Measurements from ENCODE around the gene GFOD2. TPM values are rescaled to one million over a fixed set of nuclear protein-coding genes. Genes with fewer than 3 reads are reported as not detected.

The GFOD2 gene
- total and polyA plus RNA-seq, 2 experiments from 2014 or later, result 19.3 to 34.3 TPM

DNA sequence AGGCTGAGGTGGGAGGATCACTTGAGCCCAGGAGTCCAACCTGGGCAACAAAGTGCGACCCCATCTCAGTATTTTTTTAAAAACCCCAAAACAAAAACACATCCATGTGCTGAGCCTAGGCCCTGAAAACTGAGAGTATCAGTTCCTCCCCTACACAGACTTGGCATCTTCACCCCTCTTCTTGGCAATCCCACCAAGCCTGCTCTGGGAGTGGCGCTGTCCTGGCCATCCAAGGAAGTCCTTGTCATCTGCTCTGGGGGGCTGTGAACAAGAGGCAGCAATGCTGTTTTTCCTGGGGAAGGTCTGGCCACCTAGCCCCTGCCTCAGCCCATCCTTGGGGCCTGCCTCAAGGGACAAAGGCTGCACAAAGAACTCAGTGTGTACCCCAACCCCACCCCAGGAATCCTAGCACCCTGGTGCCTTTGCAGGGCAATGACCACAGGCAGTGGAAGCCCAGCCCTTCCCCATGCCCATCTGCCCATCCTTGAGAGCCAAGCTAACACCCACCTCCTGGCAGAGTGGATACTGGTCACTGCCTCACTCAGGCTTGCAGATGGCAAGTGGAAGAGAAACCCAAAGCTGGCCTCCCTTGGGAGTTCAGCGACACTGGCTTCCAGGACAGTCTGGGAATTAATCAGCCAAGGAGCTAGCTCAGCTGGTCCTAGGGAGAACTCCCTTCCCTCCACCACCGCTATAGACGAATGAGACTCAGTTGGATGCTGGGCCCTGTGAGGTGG is 14.8 kb upstream of the GFOD2 start:
- Histone ChIP-seq H3K36me3 (ENCODE audit: insufficient read depth) (no peaks in the 10 kb centered on the region), H2AFZ (no peak overlapping the region), H3K27ac (ENCODE audit: low read depth) (no peak overlapping the region), H3K79me2 (replicated peaks; ENCODE audit: insufficient read depth) (no peaks in the 10 kb centered on the region), H3K4me1 (ENCODE audit: insufficient read depth) (no peaks in the 10 kb centered on the region), H3K4me2 (no peak overlapping the region), H3K4me3 (no peak overlapping the region), H3K9me2 (ENCODE audit: insufficient read depth) (no peaks in the 10 kb centered on the region), H4K20me1 (replicated peaks; ENCODE audit: insufficient read depth) (no peaks in the 10 kb centered on the region), H3F3A (replicated peaks; ENCODE audit: low read depth) (no peaks in the 10 kb centered on the region), H3K27me3 (ENCODE audit: insufficient read depth) (no peaks in the 10 kb centered on the region)
- H3K36me3 Mint-ChIP-seq (ENCODE audit: low read depth), result peaks cover 10% of the 10 kb centered on the region
- no peaks in the 10 kb centered on the region; the same call in 2 of the 3 replicates for H3K9me3 Mint-ChIP-seq
- peaks cover 1% of the 10 kb centered on the region for H3K27me3 Mint-ChIP-seq (ENCODE audit: insufficient read depth, low read depth, poor library complexity)
- no peak for DNase-seq (ENCODE audit: low spot score)
- no peak overlapping the region for H3K4me3 Mint-ChIP-seq
- H3K27ac Mint-ChIP-seq, result no peak overlapping the region
- TF ChIP-seq ZNF331 (CRISPR knock-in tag; IDR thresholded peaks at IDR 0.05; ENCODE audit: low read depth) (no peak), NANOG (IDR thresholded peaks at IDR 0.05; ENCODE audit: borderline replicate concordance) (no peak), POLR2AphosphoS5 (IDR thresholded peaks at IDR 0.05; ENCODE audit: low read depth) (no peak), ZNF114 (CRISPR knock-in tag; IDR thresholded peaks at IDR 0.05) (no peak), JUNB (IDR thresholded peaks at IDR 0.05; ENCODE audit: unreplicated experiment) (no peak), EZH2 (IDR thresholded peaks at IDR 0.05; ENCODE audit: low read depth, unreplicated experiment) (no peak), STAT1 (IDR thresholded peaks at IDR 0.05; ENCODE audit: unreplicated experiment) (no peak), EZH2phosphoT487 (IDR thresholded peaks at IDR 0.05; ENCODE audit: unreplicated experiment) (no peak), CREB1 (CRISPR knock-in tag; IDR thresholded peaks at IDR 0.05; ENCODE audit: low read depth) (no peak)
- TF ChIP-seq, protein P1, sequence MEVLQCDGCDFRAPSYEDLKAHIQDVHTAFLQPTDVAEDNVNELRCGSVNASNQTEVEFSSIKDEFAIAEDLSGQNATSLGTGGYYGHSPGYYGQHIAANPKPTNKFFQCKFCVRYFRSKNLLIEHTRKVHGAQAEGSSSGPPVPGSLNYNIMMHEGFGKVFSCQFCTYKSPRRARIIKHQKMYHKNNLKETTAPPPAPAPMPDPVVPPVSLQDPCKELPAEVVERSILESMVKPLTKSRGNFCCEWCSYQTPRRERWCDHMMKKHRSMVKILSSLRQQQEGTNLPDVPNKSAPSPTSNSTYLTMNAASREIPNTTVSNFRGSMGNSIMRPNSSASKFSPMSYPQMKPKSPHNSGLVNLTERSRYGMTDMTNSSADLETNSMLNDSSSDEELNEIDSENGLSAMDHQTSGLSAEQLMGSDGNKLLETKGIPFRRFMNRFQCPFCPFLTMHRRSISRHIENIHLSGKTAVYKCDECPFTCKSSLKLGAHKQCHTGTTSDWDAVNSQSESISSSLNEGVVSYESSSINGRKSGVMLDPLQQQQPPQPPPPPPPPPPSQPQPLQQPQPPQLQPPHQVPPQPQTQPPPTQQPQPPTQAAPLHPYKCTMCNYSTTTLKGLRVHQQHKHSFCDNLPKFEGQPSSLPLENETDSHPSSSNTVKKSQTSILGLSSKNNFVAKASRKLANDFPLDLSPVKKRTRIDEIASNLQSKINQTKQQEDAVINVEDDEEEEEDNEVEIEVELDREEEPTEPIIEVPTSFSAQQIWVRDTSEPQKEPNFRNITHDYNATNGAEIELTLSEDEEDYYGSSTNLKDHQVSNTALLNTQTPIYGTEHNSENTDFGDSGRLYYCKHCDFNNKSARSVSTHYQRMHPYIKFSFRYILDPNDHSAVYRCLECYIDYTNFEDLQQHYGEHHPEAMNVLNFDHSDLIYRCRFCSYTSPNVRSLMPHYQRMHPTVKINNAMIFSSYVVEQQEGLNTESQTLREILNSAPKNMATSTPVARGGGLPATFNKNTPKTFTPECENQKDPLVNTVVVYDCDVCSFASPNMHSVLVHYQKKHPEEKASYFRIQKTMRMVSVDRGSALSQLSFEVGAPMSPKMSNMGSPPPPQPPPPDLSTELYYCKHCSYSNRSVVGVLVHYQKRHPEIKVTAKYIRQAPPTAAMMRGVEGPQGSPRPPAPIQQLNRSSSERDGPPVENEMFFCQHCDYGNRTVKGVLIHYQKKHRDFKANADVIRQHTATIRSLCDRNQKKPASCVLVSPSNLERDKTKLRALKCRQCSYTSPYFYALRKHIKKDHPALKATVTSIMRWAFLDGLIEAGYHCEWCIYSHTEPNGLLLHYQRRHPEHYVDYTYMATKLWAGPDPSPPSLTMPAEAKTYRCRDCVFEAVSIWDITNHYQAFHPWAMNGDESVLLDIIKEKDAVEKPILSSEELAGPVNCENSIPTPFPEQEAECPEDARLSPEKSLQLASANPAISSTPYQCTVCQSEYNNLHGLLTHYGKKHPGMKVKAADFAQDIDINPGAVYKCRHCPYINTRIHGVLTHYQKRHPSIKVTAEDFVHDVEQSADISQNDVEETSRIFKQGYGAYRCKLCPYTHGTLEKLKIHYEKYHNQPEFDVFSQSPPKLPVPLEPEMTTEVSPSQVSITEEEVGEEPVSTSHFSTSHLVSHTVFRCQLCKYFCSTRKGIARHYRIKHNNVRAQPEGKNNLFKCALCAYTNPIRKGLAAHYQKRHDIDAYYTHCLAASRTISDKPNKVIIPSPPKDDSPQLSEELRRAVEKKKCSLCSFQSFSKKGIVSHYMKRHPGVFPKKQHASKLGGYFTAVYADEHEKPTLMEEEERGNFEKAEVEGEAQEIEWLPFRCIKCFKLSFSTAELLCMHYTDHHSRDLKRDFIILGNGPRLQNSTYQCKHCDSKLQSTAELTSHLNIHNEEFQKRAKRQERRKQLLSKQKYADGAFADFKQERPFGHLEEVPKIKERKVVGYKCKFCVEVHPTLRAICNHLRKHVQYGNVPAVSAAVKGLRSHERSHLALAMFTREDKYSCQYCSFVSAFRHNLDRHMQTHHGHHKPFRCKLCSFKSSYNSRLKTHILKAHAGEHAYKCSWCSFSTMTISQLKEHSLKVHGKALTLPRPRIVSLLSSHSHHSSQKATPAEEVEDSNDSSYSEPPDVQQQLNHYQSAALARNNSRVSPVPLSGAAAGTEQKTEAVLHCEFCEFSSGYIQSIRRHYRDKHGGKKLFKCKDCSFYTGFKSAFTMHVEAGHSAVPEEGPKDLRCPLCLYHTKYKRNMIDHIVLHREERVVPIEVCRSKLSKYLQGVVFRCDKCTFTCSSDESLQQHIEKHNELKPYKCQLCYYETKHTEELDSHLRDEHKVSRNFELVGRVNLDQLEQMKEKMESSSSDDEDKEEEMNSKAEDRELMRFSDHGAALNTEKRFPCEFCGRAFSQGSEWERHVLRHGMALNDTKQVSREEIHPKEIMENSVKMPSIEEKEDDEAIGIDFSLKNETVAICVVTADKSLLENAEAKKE (CRISPR knock-in tag; IDR thresholded peaks at IDR 0.05), result no peak
- TF ChIP-seq, protein P2, sequence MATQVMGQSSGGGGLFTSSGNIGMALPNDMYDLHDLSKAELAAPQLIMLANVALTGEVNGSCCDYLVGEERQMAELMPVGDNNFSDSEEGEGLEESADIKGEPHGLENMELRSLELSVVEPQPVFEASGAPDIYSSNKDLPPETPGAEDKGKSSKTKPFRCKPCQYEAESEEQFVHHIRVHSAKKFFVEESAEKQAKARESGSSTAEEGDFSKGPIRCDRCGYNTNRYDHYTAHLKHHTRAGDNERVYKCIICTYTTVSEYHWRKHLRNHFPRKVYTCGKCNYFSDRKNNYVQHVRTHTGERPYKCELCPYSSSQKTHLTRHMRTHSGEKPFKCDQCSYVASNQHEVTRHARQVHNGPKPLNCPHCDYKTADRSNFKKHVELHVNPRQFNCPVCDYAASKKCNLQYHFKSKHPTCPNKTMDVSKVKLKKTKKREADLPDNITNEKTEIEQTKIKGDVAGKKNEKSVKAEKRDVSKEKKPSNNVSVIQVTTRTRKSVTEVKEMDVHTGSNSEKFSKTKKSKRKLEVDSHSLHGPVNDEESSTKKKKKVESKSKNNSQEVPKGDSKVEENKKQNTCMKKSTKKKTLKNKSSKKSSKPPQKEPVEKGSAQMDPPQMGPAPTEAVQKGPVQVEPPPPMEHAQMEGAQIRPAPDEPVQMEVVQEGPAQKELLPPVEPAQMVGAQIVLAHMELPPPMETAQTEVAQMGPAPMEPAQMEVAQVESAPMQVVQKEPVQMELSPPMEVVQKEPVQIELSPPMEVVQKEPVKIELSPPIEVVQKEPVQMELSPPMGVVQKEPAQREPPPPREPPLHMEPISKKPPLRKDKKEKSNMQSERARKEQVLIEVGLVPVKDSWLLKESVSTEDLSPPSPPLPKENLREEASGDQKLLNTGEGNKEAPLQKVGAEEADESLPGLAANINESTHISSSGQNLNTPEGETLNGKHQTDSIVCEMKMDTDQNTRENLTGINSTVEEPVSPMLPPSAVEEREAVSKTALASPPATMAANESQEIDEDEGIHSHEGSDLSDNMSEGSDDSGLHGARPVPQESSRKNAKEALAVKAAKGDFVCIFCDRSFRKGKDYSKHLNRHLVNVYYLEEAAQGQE (IDR thresholded peaks at IDR 0.05; ENCODE audit: unreplicated experiment), result no peak
- TF ChIP-seq, protein P3, sequence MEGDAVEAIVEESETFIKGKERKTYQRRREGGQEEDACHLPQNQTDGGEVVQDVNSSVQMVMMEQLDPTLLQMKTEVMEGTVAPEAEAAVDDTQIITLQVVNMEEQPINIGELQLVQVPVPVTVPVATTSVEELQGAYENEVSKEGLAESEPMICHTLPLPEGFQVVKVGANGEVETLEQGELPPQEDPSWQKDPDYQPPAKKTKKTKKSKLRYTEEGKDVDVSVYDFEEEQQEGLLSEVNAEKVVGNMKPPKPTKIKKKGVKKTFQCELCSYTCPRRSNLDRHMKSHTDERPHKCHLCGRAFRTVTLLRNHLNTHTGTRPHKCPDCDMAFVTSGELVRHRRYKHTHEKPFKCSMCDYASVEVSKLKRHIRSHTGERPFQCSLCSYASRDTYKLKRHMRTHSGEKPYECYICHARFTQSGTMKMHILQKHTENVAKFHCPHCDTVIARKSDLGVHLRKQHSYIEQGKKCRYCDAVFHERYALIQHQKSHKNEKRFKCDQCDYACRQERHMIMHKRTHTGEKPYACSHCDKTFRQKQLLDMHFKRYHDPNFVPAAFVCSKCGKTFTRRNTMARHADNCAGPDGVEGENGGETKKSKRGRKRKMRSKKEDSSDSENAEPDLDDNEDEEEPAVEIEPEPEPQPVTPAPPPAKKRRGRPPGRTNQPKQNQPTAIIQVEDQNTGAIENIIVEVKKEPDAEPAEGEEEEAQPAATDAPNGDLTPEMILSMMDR (conservative IDR thresholded peaks at IDR 0.05; ENCODE audit: low read depth in 2 of 2), result no peak
- H3K4me1 Mint-ChIP-seq, result no peaks in the 10 kb centered on the region
- ATAC-seq, result no peak

Data from GM23338 (cell line).